ENCODE data around the gene P2RY11. TPM values are rescaled to one million over a fixed set of nuclear protein-coding genes. Genes with fewer than 3 reads are reported as not detected.

The P2RY11 gene
- total RNA-seq, 1 experiment from 2014 or later = 60.6 TPM

DNA sequence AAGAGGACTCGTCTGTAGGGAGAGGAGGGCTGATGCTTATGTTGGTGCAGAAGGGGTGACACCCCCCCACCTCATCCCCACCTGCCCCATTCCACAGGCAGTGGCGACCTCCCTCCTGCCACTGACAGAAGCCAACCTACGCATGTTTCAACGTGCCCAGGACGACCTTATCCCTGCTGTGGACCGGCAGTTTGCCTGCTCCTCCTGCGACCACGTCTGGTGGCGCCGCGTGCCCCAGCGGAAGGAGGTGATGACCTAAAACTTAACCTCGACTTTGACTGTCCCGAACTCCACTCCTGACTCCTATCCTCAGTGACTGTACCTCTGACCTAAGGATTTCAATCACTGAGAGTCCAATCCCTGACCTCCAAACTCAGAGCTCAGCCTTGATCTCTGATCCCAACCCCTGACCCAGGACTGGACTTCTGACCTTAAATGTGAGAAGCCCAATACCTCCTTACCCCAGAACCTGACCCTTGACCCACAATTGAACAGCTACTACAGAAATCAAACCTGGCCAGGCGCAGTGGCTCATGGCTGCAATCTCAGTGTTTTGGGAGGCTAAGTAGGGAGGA is 21.6 kb upstream of the P2RY11 start:
- no peaks in the 10 kb centered on the region for H3K9me3 Mint-ChIP-seq
- Histone ChIP-seq H3K14ac (ENCODE audit: insufficient read depth, low read length) (no peak overlapping the region), H3K9ac (ENCODE audit: extremely low read depth, insufficient read length, low read length) (no peak overlapping the region), H4K8ac (replicated peaks; ENCODE audit: insufficient read length, low read depth, low read length) (no peak overlapping the region), H3K27me3 (ENCODE audit: insufficient read depth, low read length) (no peaks in the 10 kb centered on the region; the same call in 1 of the 2 replicates), H3K4ac (ENCODE audit: low read depth, low read length) (no peak overlapping the region), H3K4me2 (ENCODE audit: insufficient read depth, insufficient read length, low read length) (no peak overlapping the region), H3K27ac (ENCODE audit: insufficient read length, low read depth, low read length) (no peak overlapping the region), H2BK20ac (ENCODE audit: low read depth, low read length, poor library complexity, severe bottlenecking) (no peak overlapping the region), H2BK12ac (ENCODE audit: insufficient read length, low read depth, low read length) (no peak overlapping the region), H2AK5ac (ENCODE audit: insufficient read length, low read length) (no peak overlapping the region), H3K23ac (ENCODE audit: insufficient read length, low read depth, low read length) (no peak overlapping the region), H4K91ac (ENCODE audit: insufficient read length, low read depth, low read length) (no peak overlapping the region), H2BK5ac (ENCODE audit: insufficient read length, low read length) (no peak overlapping the region), H3T11ph (ENCODE audit: low read length) (no peak overlapping the region), H3K79me2 (ENCODE audit: insufficient read depth, low read length) (no peaks in the 10 kb centered on the region), H3K9me3 (ENCODE audit: control insufficient read depth, low read depth, low read length) (no peaks in the 10 kb centered on the region), H2AFZ (ENCODE audit: low read length) (no peak overlapping the region), H2BK120ac (ENCODE audit: low read depth, low read length, poor library complexity, severe bottlenecking) (no peak overlapping the region), H3K23me2 (ENCODE audit: insufficient read length, low read depth, low read length, poor library complexity, severe bottlenecking) (peaks cover 10% of the 10 kb centered on the region), H3K56ac (ENCODE audit: insufficient read length, low read depth, low read length) (no peak overlapping the region), H3K79me1 (ENCODE audit: insufficient read depth, low read depth, low read length, poor library complexity, severe bottlenecking) (no peaks in the 10 kb centered on the region), H4K20me1 (ENCODE audit: control insufficient read depth, insufficient read depth, insufficient read length) (no peaks in the 10 kb centered on the region), H3K18ac (ENCODE audit: insufficient read length, low read depth, low read length) (no peak overlapping the region), H2BK15ac (ENCODE audit: low read depth, low read length) (no peak overlapping the region), H4K5ac (ENCODE audit: insufficient read length, low read depth, low read length) (no peak overlapping the region), H3K4me1 (ENCODE audit: insufficient read depth, low read length) (no peaks in the 10 kb centered on the region)
- TF ChIP-seq, protein P1, sequence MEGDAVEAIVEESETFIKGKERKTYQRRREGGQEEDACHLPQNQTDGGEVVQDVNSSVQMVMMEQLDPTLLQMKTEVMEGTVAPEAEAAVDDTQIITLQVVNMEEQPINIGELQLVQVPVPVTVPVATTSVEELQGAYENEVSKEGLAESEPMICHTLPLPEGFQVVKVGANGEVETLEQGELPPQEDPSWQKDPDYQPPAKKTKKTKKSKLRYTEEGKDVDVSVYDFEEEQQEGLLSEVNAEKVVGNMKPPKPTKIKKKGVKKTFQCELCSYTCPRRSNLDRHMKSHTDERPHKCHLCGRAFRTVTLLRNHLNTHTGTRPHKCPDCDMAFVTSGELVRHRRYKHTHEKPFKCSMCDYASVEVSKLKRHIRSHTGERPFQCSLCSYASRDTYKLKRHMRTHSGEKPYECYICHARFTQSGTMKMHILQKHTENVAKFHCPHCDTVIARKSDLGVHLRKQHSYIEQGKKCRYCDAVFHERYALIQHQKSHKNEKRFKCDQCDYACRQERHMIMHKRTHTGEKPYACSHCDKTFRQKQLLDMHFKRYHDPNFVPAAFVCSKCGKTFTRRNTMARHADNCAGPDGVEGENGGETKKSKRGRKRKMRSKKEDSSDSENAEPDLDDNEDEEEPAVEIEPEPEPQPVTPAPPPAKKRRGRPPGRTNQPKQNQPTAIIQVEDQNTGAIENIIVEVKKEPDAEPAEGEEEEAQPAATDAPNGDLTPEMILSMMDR (conservative IDR thresholded peaks at IDR 0.05) = no peak
- peak overlapping the region in 1 of 2 experiments; percentile 62; a peak in 1 of 5 replicates for H3K4me3 Mint-ChIP-seq
- peaks cover 7 to 9% of the 10 kb centered on the region in 2 experiments; a peak in 2 of 4 replicates for H3K4me1 Mint-ChIP-seq
- DNase-seq = no peak
- H3K27me3 Mint-ChIP-seq (ENCODE audit: low read depth) = peaks cover 19% of the 10 kb centered on the region
- WGBS (ENCODE audit: extremely low coverage, insufficient read length, low lambda C conversion rate) = no CpG with 5 or more reads among the region's 15 CpGs
- H3K36me3 Mint-ChIP-seq (ENCODE audit: insufficient read depth in 1 of 3, low read depth in 3 of 3) = peaks cover 4 to 21% (median 11%) of the 10 kb centered on the region in 3 experiments
- H3K27ac Mint-ChIP-seq = peak overlapping the region in 2 of 3 experiments; percentile 26 to 62; a peak in 2 of 7 replicates
